NCI-H2171 (cell line): ENCODE measurements around the gene TCTN2.

Source experiments
- DNase-seq: peaks from one replicate; lab custom pipeline; 2025; lab: John Stamatoyannopoulos, UW

The TCTN2 gene

GRCh38 chr12:123686636-123687190, 15.8 kb downstream of the TCTN2 start:
- DNase-seq, result no peak

- DNase-seq, result no peak
Measured at GRCh38 chr12:123690191-123690840, 19.4 kb downstream of the TCTN2 start.

GRCh38 chr12:123696207-123696606, 25.3 kb downstream of the TCTN2 start:
- DNase-seq, result no peak

DNA sequence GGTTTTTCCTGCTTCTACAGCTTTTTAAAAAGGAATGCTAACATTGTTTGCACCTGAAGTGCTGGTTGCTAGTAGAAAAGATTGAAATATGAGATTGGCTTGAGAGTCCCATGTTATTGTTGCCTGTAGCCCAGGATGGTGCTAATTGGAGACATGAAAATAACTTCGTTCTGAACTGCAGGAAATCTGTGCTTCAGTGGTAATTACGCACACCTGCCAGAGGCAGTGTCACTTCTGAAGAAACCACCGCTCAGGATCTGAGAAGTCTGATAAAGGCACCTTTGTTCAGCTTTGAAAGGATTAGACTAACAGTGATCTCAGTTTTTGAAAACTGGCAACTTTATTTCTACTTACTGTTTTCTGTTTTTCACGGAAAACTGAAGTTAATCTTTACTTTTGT, 25.7 kb downstream of the TCTN2 start:
- DNase-seq, result no peak

GRCh38 chr12:123705935-123706334, 35.0 kb downstream of the TCTN2 start:
- DNase-seq, result peak; percentile 29

- no peak for DNase-seq
Measured at GRCh38 chr12:123707466-123707865, 36.6 kb downstream of the TCTN2 start.

GRCh38 chr12:123712780-123713319, 41.9 kb downstream of the TCTN2 start:
- DNase-seq, result no peak

DNA sequence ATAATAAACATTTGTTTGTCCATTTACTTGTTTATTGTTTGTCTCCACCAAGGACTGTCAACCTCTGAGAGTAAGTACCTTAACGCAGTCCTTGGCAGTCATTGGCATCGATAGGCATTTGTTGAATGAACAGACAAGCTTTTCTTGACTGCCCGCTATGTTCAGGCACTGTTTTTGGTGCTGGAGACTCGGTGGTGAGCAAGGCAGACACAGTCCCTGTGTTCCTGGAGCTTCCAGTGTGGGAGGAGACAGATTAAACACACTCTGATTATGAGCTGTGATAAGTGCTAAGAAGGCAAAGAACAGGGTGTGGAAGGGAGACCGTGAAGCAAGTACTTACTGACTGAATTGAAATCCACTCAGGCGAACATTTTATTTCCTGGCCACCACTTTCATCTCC, 42.5 kb downstream of the TCTN2 start:
- no peak for DNase-seq

DNA sequence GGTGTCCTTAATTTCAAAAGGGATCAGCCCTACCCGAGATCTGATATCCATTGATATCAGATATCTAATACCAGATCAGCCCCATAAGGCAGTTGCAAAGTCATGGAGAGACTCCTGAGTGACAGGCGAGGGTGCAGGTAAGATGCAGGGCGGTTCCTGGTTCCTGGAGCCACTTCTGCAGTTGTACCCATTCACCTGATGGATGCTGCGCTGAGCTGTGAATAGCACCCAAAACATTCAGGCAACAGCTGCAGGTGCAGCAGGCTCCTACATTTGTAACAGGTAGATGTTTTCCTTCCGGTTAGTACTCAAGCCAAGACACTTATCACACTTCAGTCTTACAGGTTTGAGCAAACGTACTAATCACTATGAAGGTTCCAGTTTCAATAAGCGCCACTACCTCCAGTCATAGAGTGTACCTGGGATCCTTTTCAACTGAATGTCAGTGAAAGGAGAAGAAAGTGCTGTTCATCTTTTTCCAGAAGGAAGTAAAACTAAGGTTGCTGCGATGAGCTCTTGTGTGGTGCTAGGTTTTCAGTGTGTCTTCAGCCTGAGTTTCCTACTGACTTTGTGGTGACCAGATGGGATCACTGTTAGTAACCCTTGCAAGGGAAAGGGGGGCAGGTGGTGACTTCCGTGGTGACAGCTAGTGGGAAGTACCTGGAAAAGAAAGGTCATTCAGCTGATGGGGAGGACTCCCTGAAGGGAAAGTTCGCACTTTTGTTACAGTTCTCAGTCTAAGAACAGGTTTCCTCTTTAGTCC, 43.1 kb downstream of the TCTN2 start:
- no peak for DNase-seq

DNA sequence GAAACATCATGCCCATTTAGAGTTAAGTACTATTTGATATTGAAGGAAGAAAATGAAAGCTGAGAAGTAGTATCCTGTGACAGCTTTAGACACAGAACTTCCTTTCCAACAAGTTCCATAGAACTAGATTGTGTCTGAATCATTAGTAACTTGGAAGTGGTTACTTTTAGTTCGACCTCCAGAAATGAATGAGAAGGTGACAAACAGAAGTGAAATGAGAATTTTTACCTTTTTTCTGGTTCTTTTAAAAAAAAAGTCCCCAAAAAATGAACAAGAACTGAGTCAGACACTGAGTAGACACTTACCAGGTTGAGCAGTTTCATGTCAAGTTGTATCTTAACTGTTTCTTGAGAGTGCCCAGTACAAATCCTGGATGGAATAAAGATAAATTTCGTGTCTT, 44.3 kb downstream of the TCTN2 start:
- no peak for DNase-seq

DNA sequence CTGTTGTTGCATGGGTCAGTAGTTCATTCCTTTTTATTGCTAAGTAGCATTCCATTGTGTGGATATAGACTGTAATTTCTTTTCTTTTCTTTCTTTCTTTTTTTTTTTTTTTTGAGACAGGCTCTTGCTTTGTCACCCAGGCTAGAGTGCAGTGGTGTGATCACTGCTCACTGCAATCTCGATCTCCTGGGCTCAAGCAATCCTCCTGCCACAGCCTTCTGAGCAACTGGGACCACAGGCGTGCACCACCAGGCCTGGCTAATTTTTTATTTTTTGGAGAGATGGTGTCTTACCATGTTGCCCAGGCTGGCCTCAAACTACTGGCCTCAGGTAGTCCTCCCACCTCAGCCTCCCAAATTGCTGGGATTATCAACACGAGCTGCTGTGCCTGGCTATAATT, 46.4 kb downstream of the TCTN2 start:
- no peak for DNase-seq

DNA sequence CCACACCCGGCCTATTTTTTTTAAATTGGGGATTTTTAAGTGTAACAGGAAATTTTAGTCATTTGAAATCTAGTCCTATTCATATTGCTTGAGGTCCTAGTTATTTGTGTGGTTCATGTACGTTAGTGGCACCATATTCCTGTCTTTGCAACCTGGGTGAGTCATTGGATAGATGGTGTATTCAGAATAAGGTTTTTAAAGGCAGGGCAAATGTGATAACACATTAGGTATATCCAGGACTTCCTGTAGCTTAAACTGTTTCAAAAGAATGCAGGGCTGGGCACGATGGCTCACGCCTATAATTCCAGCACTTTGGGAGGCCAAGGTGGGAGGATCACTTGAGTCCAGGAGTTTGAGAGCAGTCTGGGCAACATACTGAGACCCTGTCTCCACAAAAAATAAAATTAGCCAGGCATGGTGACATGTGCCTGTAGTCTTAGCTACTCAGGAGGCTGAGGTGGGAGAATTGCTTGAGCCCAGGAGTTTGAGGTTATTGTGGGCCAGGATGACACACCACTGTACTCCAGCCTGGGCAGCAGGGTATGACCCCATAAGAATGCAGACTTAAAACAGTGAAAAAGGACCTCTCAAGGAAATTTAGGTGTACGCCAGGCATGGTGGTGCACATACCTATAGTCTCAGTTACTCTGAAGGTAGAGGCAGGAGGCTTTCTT, 49.4 kb downstream of the TCTN2 start:
- DNase-seq, result no peak

GRCh38 chr12:123721245-123721644, 50.3 kb downstream of the TCTN2 start:
- DNase-seq, result no peak

DNA sequence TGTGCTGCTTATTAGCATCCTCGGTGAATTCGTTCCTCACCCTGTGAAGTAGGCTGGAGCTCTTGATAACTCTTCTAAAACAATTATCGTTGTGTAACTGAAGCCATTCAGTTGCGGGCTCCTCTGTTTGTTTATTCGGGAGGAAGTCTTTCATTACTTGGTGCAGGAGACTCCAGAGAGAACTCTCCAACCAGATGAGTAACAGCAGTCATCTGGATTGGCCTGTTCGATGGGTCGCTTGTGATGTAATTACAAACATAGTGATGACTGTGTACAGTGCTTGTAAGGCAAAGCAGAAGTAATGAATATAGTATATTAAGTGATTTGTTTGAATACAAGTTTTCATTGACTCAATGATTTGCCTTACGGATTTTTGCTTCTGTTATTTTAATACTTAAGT, 52.1 kb downstream of the TCTN2 start:
- DNase-seq, result no peak

DNA sequence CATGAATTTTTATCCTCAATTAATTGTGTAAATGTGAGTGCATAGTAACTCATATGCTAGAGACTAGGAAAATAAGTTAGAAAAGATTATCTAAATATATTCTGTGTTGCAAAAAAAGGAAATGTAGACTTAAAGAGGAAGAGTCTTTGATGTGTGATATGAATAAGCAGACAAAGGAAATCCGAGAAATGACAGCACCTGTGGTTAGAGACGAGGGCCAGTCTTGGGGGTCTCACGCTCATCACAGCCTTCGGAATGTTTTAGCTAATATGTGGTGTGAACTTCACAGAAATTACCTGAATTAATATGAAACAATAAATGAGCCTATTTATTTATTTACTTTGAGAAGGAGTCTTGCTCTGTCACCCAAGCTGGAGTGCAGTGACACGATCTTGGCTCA, 52.9 kb downstream of the TCTN2 start:
- DNase-seq, result no peak

- no peak for DNase-seq
Measured at GRCh38 chr12:123726244-123726643, 55.3 kb downstream of the TCTN2 start.

GRCh38 chr12:123726962-123727361, 56.0 kb downstream of the TCTN2 start:
- no peak for DNase-seq

DNA sequence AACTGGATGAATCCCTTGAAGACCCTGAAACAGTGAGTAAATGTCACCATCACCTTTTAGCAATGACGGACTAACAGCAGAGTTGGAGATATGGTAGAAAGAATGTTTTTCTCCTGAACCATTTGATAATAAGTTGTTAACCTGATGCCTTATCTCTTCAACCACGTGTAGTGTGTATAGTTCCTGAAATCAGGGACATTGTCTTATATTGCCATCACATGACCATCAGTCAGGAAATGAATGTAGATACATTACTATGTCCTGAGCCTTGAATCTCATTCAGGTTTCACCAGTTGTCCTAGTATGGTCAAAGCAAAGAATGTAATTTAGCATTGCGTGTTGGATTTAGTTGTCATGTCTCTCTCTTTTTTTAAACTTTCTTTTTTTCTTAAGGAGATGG, 57.0 kb downstream of the TCTN2 start:
- DNase-seq, result no peak

DNA sequence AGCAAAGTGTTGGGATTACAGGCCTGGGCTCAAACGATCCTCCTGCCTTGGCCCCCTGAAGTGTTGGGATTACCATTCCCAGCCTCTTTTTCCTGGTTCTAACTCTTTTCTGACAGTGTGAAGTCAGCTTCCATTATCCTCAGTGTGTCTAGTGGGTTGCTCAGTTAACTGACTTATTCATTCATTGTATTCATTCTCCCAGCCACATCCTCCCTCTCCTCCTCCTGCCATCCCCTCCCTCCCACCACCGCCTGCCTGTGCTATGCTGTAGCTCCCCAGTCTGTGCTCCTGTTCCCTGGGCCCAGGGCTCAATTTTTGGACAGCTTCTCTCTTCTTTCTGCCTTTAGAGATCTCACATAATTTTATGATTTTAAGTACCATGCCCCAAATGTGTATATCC, 60.7 kb downstream of the TCTN2 start:
- no peak for DNase-seq

DNA sequence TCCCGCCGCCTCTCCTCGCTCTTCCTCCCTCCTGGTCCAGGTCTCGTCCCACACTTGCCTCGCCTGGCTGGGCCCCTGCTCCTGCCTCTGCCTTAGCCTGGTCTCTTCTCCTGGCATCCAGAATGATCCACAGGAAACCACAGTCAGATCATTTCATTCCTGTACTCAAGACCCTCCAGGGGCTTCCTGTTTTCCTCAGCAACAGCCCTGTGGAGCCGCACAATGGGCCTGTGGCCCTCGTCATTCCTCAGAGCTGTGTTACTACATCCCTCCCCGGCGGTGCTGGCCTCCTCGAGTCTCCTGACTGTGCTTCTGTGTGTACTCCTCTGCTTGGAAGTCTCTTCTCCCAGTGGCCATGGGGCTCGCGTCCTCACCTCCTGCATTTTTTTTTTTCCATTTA, 61.3 kb downstream of the TCTN2 start:
- no peak for DNase-seq

- DNase-seq, result no peak
Measured at GRCh38 chr12:123733229-123733628, 62.3 kb downstream of the TCTN2 start.

DNA sequence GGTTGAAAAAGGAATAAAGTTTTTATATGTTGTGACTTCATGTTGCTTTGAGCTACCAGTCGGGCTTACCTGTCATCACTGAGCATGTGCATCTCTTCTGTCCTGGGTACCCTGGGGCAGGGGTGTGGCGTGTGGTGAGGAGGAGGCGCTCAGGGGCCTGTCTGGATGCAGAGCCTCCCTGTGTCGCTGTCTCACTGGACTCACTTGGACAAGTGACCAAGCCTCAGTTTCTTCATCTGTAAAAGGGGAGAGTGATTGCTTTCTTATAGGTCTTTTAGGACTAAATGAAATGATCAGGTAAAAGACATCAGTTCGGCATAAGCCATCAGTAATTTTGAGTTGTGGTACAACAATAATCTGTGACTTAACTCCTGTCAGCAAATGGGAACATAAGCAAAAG, 63.4 kb downstream of the TCTN2 start:
- DNase-seq, result no peak
